C4-2B (cell line): ENCODE measurements around the gene PEX14.

Experiments
- H3K27ac ChIP-seq: fragments of 450-650 bp; 2 replicates; pipeline ENCODE4 v1.5.1; 2017
- CTCF ChIP-seq: fragments of 450-650 bp; conservative IDR thresholded peaks from 2 replicates; pipeline ENCODE4 v1.5.1; 2017; ENCODE audit warnings: mild to moderate bottlenecking
- ZFX ChIP-seq: fragments of 450-650 bp; IDR thresholded peaks from 2 replicates; pipeline ENCODE4 v1.6.1; 2017

PEX14 gene

GRCh38 chr1:10643607-10644306 lies 169.0 kb downstream of the PEX14 start:
- H3K27ac ChIP-seq: peak overlapping the region; percentile 90
- TF ChIP-seq CTCF (no peak), ZFX (no peak)

- peak overlapping the region; percentile 90 for H3K27ac ChIP-seq
- TF ChIP-seq ZFX (no peak), CTCF (no peak)
Measured at GRCh38 chr1:10644307-10645128, 169.8 kb downstream of the PEX14 start.

GRCh38 chr1:10646347-10646861 lies 171.7 kb downstream of the PEX14 start:
- no peak for TF ChIP-seq ZFX
- no peak for TF ChIP-seq CTCF
- no peak overlapping the region for H3K27ac ChIP-seq

- H3K27ac ChIP-seq: no peak overlapping the region
- no peak for TF ChIP-seq ZFX
- no peak for TF ChIP-seq CTCF
Measured at GRCh38 chr1:10647414-10648170, 172.8 kb downstream of the PEX14 start.

GRCh38 chr1:10648689-10649516 lies 174.2 kb downstream of the PEX14 start:
- TF ChIP-seq ZFX (no peak), CTCF (no peak)
- H3K27ac ChIP-seq: no peak overlapping the region

GRCh38 chr1:10649517-10650201 lies 174.9 kb downstream of the PEX14 start:
- no peak overlapping the region for H3K27ac ChIP-seq
- no peak for TF ChIP-seq CTCF
- TF ChIP-seq ZFX: no peak
